Measurements from ENCODE around the gene MIA2. TPM values are rescaled to one million over a fixed set of nuclear protein-coding genes. Genes with fewer than 3 reads are reported as not detected.
"Not testable (repeated sequence)": the region's sequence is repeated elsewhere in the genome, so short reads cannot be mapped to it uniquely, and the experiment has no call there.

The MIA2 gene
- total RNA-seq, 4 donors from 2014 or later: 54.1 to 83.0 (median 71.4) TPM

DNA sequence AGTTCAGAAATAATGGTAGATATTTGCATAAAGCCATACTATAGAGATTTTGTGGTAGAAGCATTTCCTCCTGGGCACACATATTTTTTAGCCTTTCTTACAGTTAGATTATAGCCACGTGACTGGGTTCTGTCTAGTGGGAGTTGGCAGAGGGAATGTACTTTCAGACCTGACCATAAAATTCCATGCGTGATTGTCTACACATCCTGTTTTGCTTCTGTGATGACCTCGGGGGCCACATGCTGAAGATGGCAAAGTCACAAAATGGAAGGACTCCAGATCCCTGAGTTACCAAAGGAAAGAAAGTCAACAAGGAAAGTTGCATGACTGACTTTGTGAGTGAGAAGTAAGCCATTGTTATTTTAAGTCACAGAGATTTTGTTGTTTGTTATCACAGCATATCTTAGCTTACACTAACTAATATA lies 14.6 kb upstream of the MIA2 start:
- Histone ChIP-seq H3K27me3 (no peaks in the 10 kb centered on the region), H3K4me1 (peaks cover 0 to 13% (median 0%) of the 10 kb centered on the region in 4 donors), H3K36me3 (no peaks in the 10 kb centered on the region), H3K9me3 (no peaks in the 10 kb centered on the region), H3K4me3 (no peak overlapping the region), H3K27ac (no peak overlapping the region)
- DNase-seq: no peak
- in situ Hi-C loops (cut with MboI; ENCODE audit: low pct_ligation_motif_present in 1 of 4, low pct_unique_long_range_greater_than_20kb in 1 of 4, low sequenced_read_pairs in 3 of 4) (no loop called here), intact Hi-C loops (cut with DNase I; ENCODE audit: low total_unique reads) (no loop called here)
- WGBS, 2 donors (ENCODE audit: low coverage in 1 of 2): 22 to 27% methylated on average over 3 of the region's 3 CpGs
- TF ChIP-seq POLR2AphosphoS5 (IDR thresholded peaks at IDR 0.05) (no peak), POLR2A (IDR thresholded peaks at IDR 0.05) (no peak)

DNA sequence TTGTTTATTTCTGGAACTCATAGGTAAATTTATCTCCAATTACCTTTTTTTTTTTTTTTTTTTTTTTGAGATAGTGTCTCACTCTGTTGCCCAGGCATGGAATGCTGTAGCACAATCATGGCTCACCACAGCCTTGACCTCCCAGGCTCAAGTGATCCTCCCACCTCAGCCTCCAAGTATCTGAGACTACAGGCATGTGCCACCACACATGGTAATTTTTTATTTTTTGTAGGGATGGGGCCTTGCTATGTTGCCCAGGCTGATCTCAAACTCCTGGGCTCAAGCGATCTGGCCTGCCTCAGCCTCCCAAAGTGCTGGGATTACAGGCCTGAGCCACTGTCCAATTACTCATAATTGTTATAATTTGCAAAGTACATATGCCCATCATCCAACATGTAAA lies 13.2 kb upstream of the MIA2 start:
- H3K27ac ChIP-seq; intact Hi-C loops (cut with DNase I; ENCODE audit: low total_unique reads); H3K4me3 ChIP-seq; in situ Hi-C loops (cut with MboI; ENCODE audit: low pct_ligation_motif_present in 1 of 4, low pct_unique_long_range_greater_than_20kb in 1 of 4, low sequenced_read_pairs in 3 of 4); H3K27me3 ChIP-seq; DNase-seq; H3K36me3 ChIP-seq; H3K9me3 ChIP-seq: not testable (repeated sequence)
- peaks cover 0 to 13% (median 0%) of the 10 kb centered on the region in 4 donors for H3K4me1 ChIP-seq
- WGBS, 2 donors (ENCODE audit: low coverage in 1 of 2): 100% methylated on average over 1 of the region's 1 CpG; no CpG with 5 or more reads in 1 of the 2 donors

GRCh38 chr14:39228044-39228443 lies 5.7 kb upstream of the MIA2 start:
- H3K27ac ChIP-seq: no peak overlapping the region
- intact Hi-C loops (cut with DNase I; ENCODE audit: low total_unique reads): no loop called here

GRCh38 chr14:39228509-39229221 lies 5.0 kb upstream of the MIA2 start:
- no peaks in the 10 kb centered on the region for H3K36me3 ChIP-seq
- WGBS, 2 donors (ENCODE audit: low coverage in 1 of 2): 88 to 92% methylated on average over 2 to 11 of the region's 11 CpGs
- no peak for DNase-seq
- no peak overlapping the region for H3K27ac ChIP-seq
- no peaks in the 10 kb centered on the region for H3K27me3 ChIP-seq
- in situ Hi-C loops (cut with MboI; ENCODE audit: low pct_ligation_motif_present in 1 of 4, low pct_unique_long_range_greater_than_20kb in 1 of 4, low sequenced_read_pairs in 3 of 4) (no loop called here), intact Hi-C loops (cut with DNase I; ENCODE audit: low total_unique reads) (no loop called here)
- TF ChIP-seq, protein P1, sequence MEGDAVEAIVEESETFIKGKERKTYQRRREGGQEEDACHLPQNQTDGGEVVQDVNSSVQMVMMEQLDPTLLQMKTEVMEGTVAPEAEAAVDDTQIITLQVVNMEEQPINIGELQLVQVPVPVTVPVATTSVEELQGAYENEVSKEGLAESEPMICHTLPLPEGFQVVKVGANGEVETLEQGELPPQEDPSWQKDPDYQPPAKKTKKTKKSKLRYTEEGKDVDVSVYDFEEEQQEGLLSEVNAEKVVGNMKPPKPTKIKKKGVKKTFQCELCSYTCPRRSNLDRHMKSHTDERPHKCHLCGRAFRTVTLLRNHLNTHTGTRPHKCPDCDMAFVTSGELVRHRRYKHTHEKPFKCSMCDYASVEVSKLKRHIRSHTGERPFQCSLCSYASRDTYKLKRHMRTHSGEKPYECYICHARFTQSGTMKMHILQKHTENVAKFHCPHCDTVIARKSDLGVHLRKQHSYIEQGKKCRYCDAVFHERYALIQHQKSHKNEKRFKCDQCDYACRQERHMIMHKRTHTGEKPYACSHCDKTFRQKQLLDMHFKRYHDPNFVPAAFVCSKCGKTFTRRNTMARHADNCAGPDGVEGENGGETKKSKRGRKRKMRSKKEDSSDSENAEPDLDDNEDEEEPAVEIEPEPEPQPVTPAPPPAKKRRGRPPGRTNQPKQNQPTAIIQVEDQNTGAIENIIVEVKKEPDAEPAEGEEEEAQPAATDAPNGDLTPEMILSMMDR (IDR thresholded peaks at IDR 0.05): no peak
- TF ChIP-seq POLR2AphosphoS5 (IDR thresholded peaks at IDR 0.05): no peak
- TF ChIP-seq POLR2A (IDR thresholded peaks at IDR 0.05): no peak
- TF ChIP-seq EP300 (IDR thresholded peaks at IDR 0.05; ENCODE audit: low read depth): no peak
- H3K9me3 ChIP-seq: no peaks in the 10 kb centered on the region
- H3K4me3 ChIP-seq: no peak overlapping the region
- peaks cover 0 to 11% (median 4%) of the 10 kb centered on the region in 4 donors for H3K4me1 ChIP-seq

More at GRCh38 chr14:39228044-39228443, 5.7 kb upstream of the MIA2 start:
- TF ChIP-seq POLR2A (IDR thresholded peaks at IDR 0.05): no peak
- TF ChIP-seq EP300 (IDR thresholded peaks at IDR 0.05; ENCODE audit: low read depth): no peak
- TF ChIP-seq, protein P1 (IDR thresholded peaks at IDR 0.05): no peak
- TF ChIP-seq POLR2AphosphoS5 (IDR thresholded peaks at IDR 0.05): no peak
- WGBS, 2 donors (ENCODE audit: low coverage in 1 of 2): 90% methylated on average over 3 of the region's 3 CpGs
- DNase-seq: no peak
- H3K27me3 ChIP-seq: no peaks in the 10 kb centered on the region
- in situ Hi-C loops (cut with MboI; ENCODE audit: low pct_ligation_motif_present in 1 of 4, low pct_unique_long_range_greater_than_20kb in 1 of 4, low sequenced_read_pairs in 3 of 4): no loop called here
- no peaks in the 10 kb centered on the region for H3K36me3 ChIP-seq
- no peaks in the 10 kb centered on the region for H3K9me3 ChIP-seq
- no peak overlapping the region for H3K4me3 ChIP-seq
- H3K4me1 ChIP-seq: peaks cover 0 to 5% (median 2%) of the 10 kb centered on the region in 4 donors

DNA sequence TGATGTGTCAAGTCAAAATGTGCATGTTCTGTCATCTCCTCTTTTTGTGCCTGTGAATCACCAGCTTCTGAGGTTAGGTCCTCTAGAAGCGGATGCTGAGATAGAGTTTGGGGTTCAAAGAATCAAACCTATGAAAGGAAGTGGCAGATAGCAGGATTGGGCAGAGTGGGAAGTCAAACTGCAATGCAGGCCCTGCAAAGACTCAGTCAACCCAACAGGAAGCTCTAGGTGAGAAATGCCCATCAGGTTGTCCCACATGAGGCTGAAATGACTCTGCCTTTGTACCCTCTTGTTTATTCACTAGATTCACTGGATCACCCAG lies 4.5 kb upstream of the MIA2 start:
- Histone ChIP-seq H3K9me3 (no peaks in the 10 kb centered on the region), H3K27ac (no peak overlapping the region), H3K27me3 (no peaks in the 10 kb centered on the region), H3K4me1 (peaks cover 0 to 14% (median 4%) of the 10 kb centered on the region in 4 donors), H3K36me3 (no peaks in the 10 kb centered on the region), H3K4me3 (no peak overlapping the region)
- intact Hi-C loops (cut with DNase I; ENCODE audit: low total_unique reads) (no loop called here), in situ Hi-C loops (cut with MboI; ENCODE audit: low pct_ligation_motif_present in 1 of 4, low pct_unique_long_range_greater_than_20kb in 1 of 4, low sequenced_read_pairs in 3 of 4) (no loop called here)
- WGBS, 2 donors (ENCODE audit: low coverage in 1 of 2): 73 to 80% methylated on average over 1 of the region's 1 CpG
- TF ChIP-seq POLR2AphosphoS5 (IDR thresholded peaks at IDR 0.05) (no peak), EP300 (IDR thresholded peaks at IDR 0.05; ENCODE audit: low read depth) (no peak), POLR2A (IDR thresholded peaks at IDR 0.05) (no peak)
- TF ChIP-seq, protein P1 (IDR thresholded peaks at IDR 0.05): no peak
- DNase-seq: no peak

All from transverse colon (tissue), 4 donors.